Heart right ventricle (tissue), 16 donors: ENCODE data around the gene VWA5B1. TPM values are rescaled to one million over a fixed set of nuclear protein-coding genes. Genes with fewer than 3 reads are reported as not detected.

Experiments used
- ATAC-seq, 8 donors: fragments of 200-7000 bp; cut with Tn5 transposase; one replicate each; pipeline ENCODE4 v1.9.1; 2020; ENCODE audit warnings: mild to moderate bottlenecking in 8 of 8, moderate library complexity in 8 of 8, moderate number of reproducible peaks in 1 of 8
- DNase-seq, 2 donors: peaks; one replicate each; pipeline ENCODE4 v3.0.0-alpha.2; 2020
- H3K27ac ChIP-seq, 10 donors: fragments of 200-600 bp; sonication (generic) in 2 of 10; one replicate each; pipeline versions ENCODE4 v1.5.0 to v1.8.0; 2020 to 2022; ENCODE audit warnings: mild to moderate bottlenecking in 3 of 10
- H3K27me3 ChIP-seq, 7 donors: fragments of 200-600 bp; one replicate each; pipeline ENCODE4 v1.8.0; 2021 to 2022; ENCODE audit warnings: mild to moderate bottlenecking in 2 of 7
- H3K36me3 ChIP-seq, 9 donors: fragments of 200-600 bp; sonication (generic) in 1 of 9; one replicate each; pipeline versions ENCODE4 v1.5.0 to v1.8.0; 2020 to 2022; ENCODE audit warnings: mild to moderate bottlenecking in 2 of 9
- H3K4me1 ChIP-seq, 9 donors: fragments of 200-600 bp; sonication (generic) in 1 of 9; one replicate each; pipeline versions ENCODE4 v1.5.0 to v1.8.0; 2020 to 2022; ENCODE audit warnings: mild to moderate bottlenecking in 4 of 9
- H3K4me3 ChIP-seq, 10 donors: fragments of 200-600 bp; sonication (generic) in 2 of 10; one replicate each; pipeline versions ENCODE4 v1.5.0 to v1.8.0; 2020 to 2022; ENCODE audit warnings: mild to moderate bottlenecking in 7 of 10, moderate library complexity in 2 of 10
- H3K9me3 ChIP-seq, 11 donors: fragments of 200-600 bp in 10 of 11; sonication (generic) in 2 of 11; one replicate each; pipeline versions ENCODE4 v1.5.0 to v1.8.0; 2013 to 2022; ENCODE audit warnings: mild to moderate bottlenecking in 2 of 11, control low read depth in 1 of 11, moderate library complexity in 1 of 11
- WGBS, 2 donors: extraction: QIAGEN DNeasy Blood & Tissue Kit; methylation state at CpG; one replicate each; pipeline ENCODE4 v1.1.7; 2013; ENCODE audit warnings: inconsistent platforms in 1 of 2; 5-methylcytosine and 5-hydroxymethylcytosine counted together
- intact Hi-C, 10 donors: fragments of 100-400 bp; cut with DNase I; formaldehyde crosslinking; loops; one replicate each; pipeline versions ENCODE4 v1.11.1 to v1.14.2; 2022
- polyA plus RNA-seq, 2 donors: library from polyadenylated mRNA; stranded (reverse); fragments of 200-250 nt; gene quantifications; one replicate each; pipeline ENCODE4 v1.2.3, GENCODE V29; 2013
- total RNA-seq, 10 donors: library from RNA; stranded (reverse); fragmentation: NEBNext Ultra II Directional in 3 of 10; extraction: Animal tissue kit (Norgen Biotek cat#: 25700) in 3 of 10; gene quantifications; one replicate each; pipeline versions ENCODE4 v1.2.1 to v1.2.4, GENCODE V29; 2021 to 2023
- TF ChIP-seq, protein P1 (sequence below), 9 donors: fragments of 200-600 bp; sonication (generic) in 2 of 9; IDR thresholded peaks; one replicate each; pipeline versions ENCODE4 v1.5.0 to v1.8.0; 2021 to 2022; ENCODE audit warnings: antibody characterized with exemption in 9 of 9, mild to moderate bottlenecking in 5 of 9, moderate library complexity in 1 of 9
- donor health status: Arrhythmogenic right ventricular cardiomyopathy.
- donor health status: ischemic (EF 13 %, LVEDD 7.1; RV severe dilation, severe dysfunction).
- donor health status: healthy with polysubstance abuse.
- donor health status: DM: no; HTN: yes; CAD: no.
- donor health status: DM: no; HTN: no; CAD: no.
- donor health status: ischemic (EF 25% LVEDD 6.9; RV normal size, moderate dysfunction).
- donor health status: ischemic (EF 25% LVEDD 5.7; RV mildly dilated, moderate dysfunction).
- donor health status: healthy.
- donor health status: DM: yes; HTN: yes; CAD: no.
- donor health status: Ischemic cardiomyopathy.
- donor health status: ischemic (EF 35%, LVEDD 5.7; RV mildly dilated, moderate dysfunction).
- donor health status: nonischemic (EF 11% LVEDD 7.7; RV severe dilation, severe dysfunction).
- donor health status: DM: yes; HTN: yes; CAD: no.
- donor health status: PGD.
- donor health status: ischemic (EF 29% LVEDD 5.4; RV normal size, mild dysfunction).
- donor health status: nonischemic (EF 23%, LVEDD 6.1; RV moderate dilation, normal function).

The VWA5B1 gene
- total and polyA plus RNA-seq, 12 donors = 0.03 to 1.2 (median 0.18) TPM; not detected in 9

DNA sequence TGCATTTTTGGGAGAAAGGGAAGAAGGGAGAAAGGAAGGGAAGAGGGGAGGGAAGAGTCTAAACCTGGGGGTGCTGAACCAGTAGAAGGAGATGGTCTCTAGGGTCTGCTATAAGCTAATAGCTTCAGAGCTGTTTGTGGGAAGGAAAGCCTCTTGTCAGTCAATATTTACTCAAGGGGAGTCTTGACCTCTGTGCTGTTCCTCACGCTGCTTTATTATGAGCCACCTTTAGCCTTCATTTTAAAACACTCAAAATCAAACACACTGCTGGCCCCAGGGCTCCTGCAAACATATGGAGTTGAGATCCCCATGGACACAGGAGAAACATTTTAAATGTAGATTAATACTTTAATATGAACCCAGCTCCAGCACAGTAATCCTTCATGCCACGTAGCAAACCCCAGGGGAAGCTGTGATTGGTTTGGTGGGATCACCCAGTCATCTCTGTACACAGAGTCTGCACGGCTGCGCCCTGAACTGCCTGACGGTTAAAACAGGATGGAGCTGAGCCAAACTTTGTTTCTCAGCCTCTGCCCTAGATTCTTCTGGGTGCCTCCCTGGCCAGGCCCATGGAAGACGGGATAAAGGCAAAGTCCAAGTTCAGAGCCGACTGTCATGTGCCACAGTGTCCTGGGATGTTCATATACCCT is 40.2 kb upstream of the VWA5B1 start:
- H3K9me3 ChIP-seq = no peaks in the 10 kb centered on the region
- ATAC-seq (peak in 4 of 8 donors; percentile 16 to 83 (median 42)), DNase-seq (peak in 1 of 2 donors; percentile 8)
- TF ChIP-seq, protein P1, sequence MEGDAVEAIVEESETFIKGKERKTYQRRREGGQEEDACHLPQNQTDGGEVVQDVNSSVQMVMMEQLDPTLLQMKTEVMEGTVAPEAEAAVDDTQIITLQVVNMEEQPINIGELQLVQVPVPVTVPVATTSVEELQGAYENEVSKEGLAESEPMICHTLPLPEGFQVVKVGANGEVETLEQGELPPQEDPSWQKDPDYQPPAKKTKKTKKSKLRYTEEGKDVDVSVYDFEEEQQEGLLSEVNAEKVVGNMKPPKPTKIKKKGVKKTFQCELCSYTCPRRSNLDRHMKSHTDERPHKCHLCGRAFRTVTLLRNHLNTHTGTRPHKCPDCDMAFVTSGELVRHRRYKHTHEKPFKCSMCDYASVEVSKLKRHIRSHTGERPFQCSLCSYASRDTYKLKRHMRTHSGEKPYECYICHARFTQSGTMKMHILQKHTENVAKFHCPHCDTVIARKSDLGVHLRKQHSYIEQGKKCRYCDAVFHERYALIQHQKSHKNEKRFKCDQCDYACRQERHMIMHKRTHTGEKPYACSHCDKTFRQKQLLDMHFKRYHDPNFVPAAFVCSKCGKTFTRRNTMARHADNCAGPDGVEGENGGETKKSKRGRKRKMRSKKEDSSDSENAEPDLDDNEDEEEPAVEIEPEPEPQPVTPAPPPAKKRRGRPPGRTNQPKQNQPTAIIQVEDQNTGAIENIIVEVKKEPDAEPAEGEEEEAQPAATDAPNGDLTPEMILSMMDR (IDR thresholded peaks at IDR 0.05) = no peak
- H3K27ac ChIP-seq = no peak overlapping the region
- H3K4me3 ChIP-seq = no peak overlapping the region
- peaks cover 0 to 6% (median 0%) of the 10 kb centered on the region in 9 donors for H3K4me1 ChIP-seq
- H3K36me3 ChIP-seq = no peaks in the 10 kb centered on the region
- intact Hi-C loops = no loop called here
- peaks cover 0 to 7% (median 5%) of the 10 kb centered on the region in 7 donors for H3K27me3 ChIP-seq
- 50% methylated on average over 7 of the region's 7 CpGs for WGBS, 2 donors

- Histone ChIP-seq H3K36me3 (no peaks in the 10 kb centered on the region), H3K4me3 (no peak overlapping the region), H3K4me1 (peaks cover 0 to 6% (median 0%) of the 10 kb centered on the region in 9 donors), H3K27ac (no peak overlapping the region), H3K9me3 (no peaks in the 10 kb centered on the region), H3K27me3 (peaks cover 0 to 14% (median 5%) of the 10 kb centered on the region in 7 donors)
- TF ChIP-seq, protein P1 (IDR thresholded peaks at IDR 0.05) = no peak
- intact Hi-C loops = no loop called here
- ATAC-seq (no peak), DNase-seq (no peak)
- WGBS, 2 donors = 97% methylated on average over 1 of the region's 1 CpG
Measured at GRCh38 chr1:20252587-20252986, 38.1 kb upstream of the VWA5B1 start.

DNA sequence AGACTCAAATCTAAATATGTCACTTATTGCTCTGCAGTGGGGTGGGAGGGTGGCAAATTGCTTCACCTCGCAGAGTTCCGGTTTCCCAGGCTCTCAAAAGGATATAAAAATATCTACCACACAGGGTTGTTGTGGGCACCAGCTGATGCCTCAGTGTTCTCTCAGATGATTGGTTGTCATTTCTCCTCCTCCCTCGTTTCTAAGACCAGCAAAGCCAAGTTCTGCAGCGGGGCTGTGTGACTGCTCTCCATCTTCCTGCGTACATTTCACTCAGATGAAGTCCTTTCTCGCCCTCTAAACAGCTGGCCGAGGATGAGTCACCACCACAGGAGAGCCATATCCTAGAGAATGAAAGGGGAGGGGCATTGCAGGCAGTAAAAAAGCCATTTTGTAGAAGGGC is 35.0 kb upstream of the VWA5B1 start:
- TF ChIP-seq, protein P1 (IDR thresholded peaks at IDR 0.05) = no peak
- Histone ChIP-seq H3K27me3 (peaks cover 0 to 11% (median 2%) of the 10 kb centered on the region in 7 donors), H3K9me3 (no peaks in the 10 kb centered on the region), H3K4me3 (no peak overlapping the region), H3K4me1 (peaks cover 0 to 2% (median 0%) of the 10 kb centered on the region in 9 donors), H3K27ac (no peak overlapping the region), H3K36me3 (no peaks in the 10 kb centered on the region)
- DNase-seq (no peak), ATAC-seq (peak in 3 of 8 donors; percentile 17 to 62 (median 29))
- intact Hi-C loops = no loop called here
- 43 to 58% methylated on average over 7 of the region's 7 CpGs for WGBS, 2 donors

- Histone ChIP-seq H3K4me3 (no peak overlapping the region), H3K9me3 (no peaks in the 10 kb centered on the region), H3K27me3 (peaks cover 0 to 9% (median 0%) of the 10 kb centered on the region in 7 donors), H3K36me3 (no peaks in the 10 kb centered on the region), H3K27ac (no peak overlapping the region), H3K4me1 (peaks cover 0 to 1% (median 0%) of the 10 kb centered on the region in 9 donors)
- 50 to 54% methylated on average over 3 of the region's 3 CpGs for WGBS, 2 donors
- no peak for ATAC-seq
- no peak for DNase-seq
- intact Hi-C loops = loop anchor here in 2 of 10 donors (5.0 to 10.0 kb wide), 2 partner anchors 95 to 98 kb away; no protein-coding TSS in a partner anchor
- TF ChIP-seq, protein P1 (IDR thresholded peaks at IDR 0.05) = no peak
Measured at GRCh38 chr1:20259646-20260045, 31.0 kb upstream of the VWA5B1 start.
